Measurements from ENCODE around the gene OSBPL5. TPM values are rescaled to one million over a fixed set of nuclear protein-coding genes. Genes with fewer than 3 reads are reported as not detected.

OSBPL5 gene
- total RNA-seq, 1 experiment from 2014 or later = 16.1 TPM

- H3K27ac Mint-ChIP-seq = no peak overlapping the region
- H4K8ac ChIP-seq (replicated peaks; ENCODE audit: insufficient read length, low read depth, low read length) = no peak overlapping the region
- H3K4me1 ChIP-seq (ENCODE audit: insufficient read depth, low read length) = no peaks in the 10 kb centered on the region
- no peak overlapping the region for H2AFZ ChIP-seq (ENCODE audit: low read length)
- no peak for DNase-seq
- H3K79me1 ChIP-seq (ENCODE audit: insufficient read depth, low read depth, low read length, poor library complexity, severe bottlenecking) = no peaks in the 10 kb centered on the region
- H3K4ac ChIP-seq (ENCODE audit: low read depth, low read length) = no peak overlapping the region
- no peak overlapping the region; the same call in 1 of the 2 replicates for H3K14ac ChIP-seq (ENCODE audit: insufficient read depth, low read length)
- no peak overlapping the region for H3K23ac ChIP-seq (ENCODE audit: insufficient read length, low read depth, low read length)
- H3K18ac ChIP-seq (ENCODE audit: insufficient read length, low read depth, low read length) = no peak overlapping the region
- H2BK120ac ChIP-seq (ENCODE audit: low read depth, low read length, poor library complexity, severe bottlenecking) = no peak overlapping the region
- no peaks in the 10 kb centered on the region for H3K23me2 ChIP-seq (ENCODE audit: insufficient read length, low read depth, low read length, poor library complexity, severe bottlenecking)
- H2BK20ac ChIP-seq (ENCODE audit: low read depth, low read length, poor library complexity, severe bottlenecking) = no peak overlapping the region
- H3K9ac ChIP-seq (ENCODE audit: extremely low read depth, insufficient read length, low read length) = no peak overlapping the region
- H3K9me3 ChIP-seq (ENCODE audit: control insufficient read depth, low read depth, low read length) = no peaks in the 10 kb centered on the region
- H2BK5ac ChIP-seq (ENCODE audit: insufficient read length, low read length) = no peak overlapping the region
- no peak overlapping the region for H2BK15ac ChIP-seq (ENCODE audit: low read depth, low read length)
- WGBS (ENCODE audit: extremely low coverage, insufficient read length, low lambda C conversion rate) = no CpG with 5 or more reads among the region's 11 CpGs
- H3K27me3 ChIP-seq (ENCODE audit: insufficient read depth, low read length) = no peaks in the 10 kb centered on the region
- H3K27me3 Mint-ChIP-seq (ENCODE audit: low read depth) = no peaks in the 10 kb centered on the region
- no peak overlapping the region for H2AK5ac ChIP-seq (ENCODE audit: insufficient read length, low read length)
- H3K56ac ChIP-seq (ENCODE audit: insufficient read length, low read depth, low read length) = no peak overlapping the region
- no peak for TF ChIP-seq CTCF (conservative IDR thresholded peaks at IDR 0.05)
- no peak overlapping the region for H3K4me2 ChIP-seq (ENCODE audit: insufficient read depth, insufficient read length, low read length)
- peaks cover 9 to 14% of the 10 kb centered on the region in 2 experiments for H3K4me1 Mint-ChIP-seq
- H2BK12ac ChIP-seq (ENCODE audit: insufficient read length, low read depth, low read length) = no peak overlapping the region
- no peak overlapping the region for H4K5ac ChIP-seq (ENCODE audit: insufficient read length, low read depth, low read length)
- H3K27ac ChIP-seq (ENCODE audit: insufficient read length, low read depth, low read length) = no peak overlapping the region
- H3T11ph ChIP-seq (ENCODE audit: low read length) = no peak overlapping the region
- H4K20me1 ChIP-seq (ENCODE audit: control insufficient read depth, insufficient read depth, insufficient read length) = no peaks in the 10 kb centered on the region
- H3K79me2 ChIP-seq (ENCODE audit: insufficient read depth, low read length) = no peaks in the 10 kb centered on the region
- peaks cover 0 to 3% (median 2%) of the 10 kb centered on the region in 3 experiments; a peak in 2 of 7 replicates for H3K36me3 Mint-ChIP-seq (ENCODE audit: insufficient read depth in 1 of 3, low read depth in 3 of 3)
- H3K4me3 Mint-ChIP-seq = no peak overlapping the region
- no peaks in the 10 kb centered on the region for H3K9me3 Mint-ChIP-seq
- H4K91ac ChIP-seq (ENCODE audit: insufficient read length, low read depth, low read length) = no peak overlapping the region
Observed at GRCh38 chr11:3103076-3103475, 62.0 kb downstream of the OSBPL5 start.
